ENCODE results near the gene LYRM4. TPM values are rescaled to one million over a fixed set of nuclear protein-coding genes. Genes with fewer than 3 reads are reported as not detected.

LYRM4 gene
- polyA plus RNA-seq, 1 donor = 26.7 TPM

DNA sequence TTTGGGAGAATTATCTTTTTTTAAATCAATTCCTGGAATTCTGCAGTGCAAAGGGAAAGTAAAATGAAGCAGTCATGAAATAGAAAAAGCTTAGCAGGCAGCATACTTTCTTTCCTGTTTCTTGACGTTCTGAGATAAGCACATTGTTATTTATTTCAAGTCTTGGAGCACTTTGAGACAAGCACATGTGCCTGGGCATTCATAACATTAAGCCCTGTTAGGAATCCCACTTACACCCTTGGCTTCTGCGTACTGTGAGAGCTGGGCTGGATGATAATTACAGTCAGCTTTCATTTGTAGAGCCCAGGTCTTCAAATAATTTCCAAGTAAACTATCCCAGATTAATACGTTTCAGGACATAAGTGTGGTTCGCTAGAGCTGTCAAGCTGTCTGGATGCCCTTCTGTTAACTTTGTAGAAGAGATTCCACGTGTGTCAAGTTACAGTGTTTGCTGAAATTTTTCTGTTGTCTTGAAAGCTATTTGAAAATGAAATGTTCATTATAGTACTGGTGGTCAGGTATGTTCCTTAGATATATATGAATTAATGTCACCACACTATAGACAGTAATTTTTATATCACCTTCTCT lies 9.4 kb upstream of the LYRM4 start:
- Histone ChIP-seq H3K4me3 (ENCODE audit: low read length) (no peak overlapping the region), H3K36me3 (ENCODE audit: control insufficient read depth, insufficient read depth, low read length) (no peaks in the 10 kb centered on the region), H3K9me3 (ENCODE audit: control insufficient read depth, low read depth, low read length) (no peaks in the 10 kb centered on the region), H3K27me3 (ENCODE audit: control insufficient read depth, insufficient read depth, low read length) (no peaks in the 10 kb centered on the region), H3K27ac (ENCODE audit: low read length) (no peak overlapping the region), H3K4me1 (ENCODE audit: control insufficient read depth, insufficient read depth, low read length) (no peaks in the 10 kb centered on the region)
- no CpG with 5 or more reads among the region's 5 CpGs for WGBS (ENCODE audit: insufficient coverage, low lambda C conversion rate)
- DNase-seq = no peak

DNA sequence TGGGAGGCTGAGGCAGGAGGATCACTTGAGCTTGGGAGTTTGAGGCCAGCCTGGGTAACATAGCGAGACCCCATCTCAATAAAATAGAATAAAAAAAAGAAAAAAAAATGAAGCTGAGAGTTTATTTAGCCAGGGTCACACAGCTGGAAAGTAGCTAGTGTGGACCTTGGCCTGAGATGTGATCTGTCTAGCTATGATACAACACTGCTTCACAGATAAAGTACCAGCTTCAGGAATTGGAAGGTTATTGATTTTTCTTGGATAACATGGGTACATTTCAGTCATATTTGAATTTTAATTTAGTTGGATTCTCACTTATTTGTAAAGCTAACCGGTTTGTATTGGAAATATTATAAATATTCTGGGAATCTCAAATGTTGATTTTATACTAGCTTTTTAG lies 5.7 kb upstream of the LYRM4 start:
- no peak overlapping the region for H3K4me3 ChIP-seq (ENCODE audit: low read length)
- WGBS (ENCODE audit: insufficient coverage, low lambda C conversion rate) = no CpG with 5 or more reads among the region's 2 CpGs
- H3K27me3 ChIP-seq (ENCODE audit: control insufficient read depth, insufficient read depth, low read length) = no peaks in the 10 kb centered on the region
- no peaks in the 10 kb centered on the region for H3K36me3 ChIP-seq (ENCODE audit: control insufficient read depth, insufficient read depth, low read length)
- H3K9me3 ChIP-seq (ENCODE audit: control insufficient read depth, low read depth, low read length) = no peaks in the 10 kb centered on the region
- H3K4me1 ChIP-seq (ENCODE audit: control insufficient read depth, insufficient read depth, low read length) = no peaks in the 10 kb centered on the region
- H3K27ac ChIP-seq (ENCODE audit: low read length) = no peak overlapping the region
- no peak for DNase-seq

DNA sequence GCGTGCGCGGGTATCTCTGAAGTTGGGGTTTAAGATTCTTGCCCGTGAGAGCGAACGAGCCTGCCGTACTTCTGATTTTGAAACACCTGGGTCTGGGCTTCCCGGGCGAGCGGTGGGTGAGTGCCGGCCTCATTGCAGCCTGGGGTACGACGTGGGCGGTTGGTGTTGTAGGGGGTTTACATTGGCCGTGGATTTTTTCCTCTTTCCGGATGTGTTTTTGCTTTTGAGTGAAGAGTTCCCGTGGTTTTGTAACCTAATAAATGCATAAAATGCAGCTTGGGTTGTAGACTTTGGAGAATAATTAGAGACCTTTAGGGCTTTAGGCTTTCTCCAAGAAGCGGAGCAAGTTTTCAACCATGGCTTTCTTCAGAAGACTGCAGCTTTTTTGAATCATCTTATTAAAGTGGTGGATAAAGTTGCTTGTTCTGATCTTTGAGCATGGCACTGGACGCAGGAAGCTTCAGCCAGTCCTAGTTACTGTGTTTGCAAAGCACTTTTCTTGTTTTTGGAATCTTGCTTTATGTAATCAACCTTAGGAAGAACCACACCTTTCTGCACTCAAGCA lies 877 bp upstream of the LYRM4 start:
- Histone ChIP-seq H3K4me1 (ENCODE audit: control insufficient read depth, insufficient read depth, low read length) (peaks cover 4% of the 10 kb centered on the region), H3K4me3 (ENCODE audit: low read length) (peak overlapping the region; percentile 79), H3K36me3 (ENCODE audit: control insufficient read depth, insufficient read depth, low read length) (no peaks in the 10 kb centered on the region), H3K27me3 (ENCODE audit: control insufficient read depth, insufficient read depth, low read length) (no peaks in the 10 kb centered on the region), H3K27ac (ENCODE audit: low read length) (peak overlapping the region; percentile 98), H3K9me3 (ENCODE audit: control insufficient read depth, low read depth, low read length) (no peaks in the 10 kb centered on the region)
- DNase-seq = no peak
- 7% methylated on average over 2 of the region's 19 CpGs for WGBS (ENCODE audit: insufficient coverage, low lambda C conversion rate)

DNA sequence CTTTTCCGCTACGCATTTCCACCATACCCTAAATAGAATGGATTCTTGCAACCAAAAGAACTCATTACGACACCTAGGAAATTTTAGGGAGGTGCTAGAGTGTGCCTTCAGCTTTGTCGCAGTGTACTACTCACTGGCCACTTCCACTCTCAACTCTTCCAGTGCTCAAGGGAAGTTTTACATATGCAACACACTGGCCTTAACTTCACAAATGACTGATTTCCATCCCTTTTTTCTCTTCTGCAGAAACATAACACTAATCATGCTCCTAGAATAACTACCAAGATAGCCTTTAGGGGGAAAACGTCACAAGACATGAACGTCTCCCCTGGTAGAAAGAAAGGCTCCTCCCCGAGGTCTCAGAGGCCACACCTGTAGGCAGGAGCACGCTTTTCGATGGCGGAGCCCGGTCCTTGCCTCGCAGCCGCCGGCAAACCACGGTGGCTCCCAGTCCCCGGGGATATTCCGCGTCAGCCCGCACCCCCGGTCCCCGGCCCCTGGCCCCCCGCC lies 584 bp downstream of the LYRM4 start:
- WGBS (ENCODE audit: insufficient coverage, low lambda C conversion rate) = 0% methylated on average over 2 of the region's 22 CpGs
- Histone ChIP-seq H3K36me3 (ENCODE audit: control insufficient read depth, insufficient read depth, low read length) (no peaks in the 10 kb centered on the region), H3K4me3 (ENCODE audit: low read length) (peak overlapping the region; percentile 79), H3K4me1 (ENCODE audit: control insufficient read depth, insufficient read depth, low read length) (peaks cover 4% of the 10 kb centered on the region), H3K27me3 (ENCODE audit: control insufficient read depth, insufficient read depth, low read length) (no peaks in the 10 kb centered on the region), H3K9me3 (ENCODE audit: control insufficient read depth, low read depth, low read length) (no peaks in the 10 kb centered on the region), H3K27ac (ENCODE audit: low read length) (peak overlapping the region; percentile 82)
- DNase-seq = peak; percentile 61 to 78

DNA sequence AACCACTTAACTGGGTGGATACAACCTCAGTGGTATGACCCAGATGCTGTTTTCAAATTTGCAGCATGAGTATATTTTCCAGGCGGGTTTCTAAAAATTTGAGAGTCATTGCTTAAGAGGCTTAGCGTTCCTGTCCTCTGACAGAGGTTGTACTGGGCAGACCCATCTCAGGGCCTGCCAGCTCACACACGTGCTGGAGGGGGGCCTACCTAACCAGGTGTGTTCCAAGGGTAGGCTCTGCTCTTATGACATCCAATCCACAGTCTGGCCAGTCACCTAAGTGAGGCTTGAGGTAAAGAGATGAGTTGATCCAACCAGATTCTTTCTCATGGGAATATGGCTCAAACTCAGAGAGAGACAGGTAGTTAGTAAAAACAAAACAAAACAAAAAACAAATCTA lies 1.3 kb downstream of the LYRM4 start:
- peak overlapping the region; percentile 79 for H3K4me3 ChIP-seq (ENCODE audit: low read length)
- no CpG with 5 or more reads among the region's 3 CpGs for WGBS (ENCODE audit: insufficient coverage, low lambda C conversion rate)
- no peaks in the 10 kb centered on the region for H3K27me3 ChIP-seq (ENCODE audit: control insufficient read depth, insufficient read depth, low read length)
- no peaks in the 10 kb centered on the region for H3K36me3 ChIP-seq (ENCODE audit: control insufficient read depth, insufficient read depth, low read length)
- peak in 1 of 2 donors; percentile 10 for DNase-seq
- peak overlapping the region; percentile 82 for H3K27ac ChIP-seq (ENCODE audit: low read length)
- H3K4me1 ChIP-seq (ENCODE audit: control insufficient read depth, insufficient read depth, low read length) = peaks cover 4% of the 10 kb centered on the region
- no peaks in the 10 kb centered on the region for H3K9me3 ChIP-seq (ENCODE audit: control insufficient read depth, low read depth, low read length)

DNA sequence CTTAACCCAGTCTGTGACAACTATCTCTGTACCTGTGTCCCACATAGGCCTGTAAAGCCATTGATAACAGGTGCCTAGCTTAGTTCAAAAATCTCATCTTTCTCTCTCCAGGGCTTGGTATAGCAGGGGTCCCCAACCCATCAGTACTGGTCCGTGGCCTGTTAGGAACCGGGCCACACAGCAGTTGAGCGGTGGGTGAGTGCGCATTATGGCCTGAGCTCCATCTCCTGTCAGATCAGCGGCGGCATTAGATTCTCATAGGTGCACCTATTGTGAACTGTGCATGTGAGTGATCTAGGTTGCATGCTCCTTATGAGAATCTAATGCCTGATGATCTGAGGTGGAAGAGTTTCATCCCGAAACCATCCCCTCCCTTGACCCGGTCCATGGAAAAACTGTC lies 3.4 kb downstream of the LYRM4 start:
- Histone ChIP-seq H3K27me3 (ENCODE audit: control insufficient read depth, insufficient read depth, low read length) (no peaks in the 10 kb centered on the region), H3K36me3 (ENCODE audit: control insufficient read depth, insufficient read depth, low read length) (peaks cover 3% of the 10 kb centered on the region), H3K4me1 (ENCODE audit: control insufficient read depth, insufficient read depth, low read length) (peaks cover 4% of the 10 kb centered on the region), H3K9me3 (ENCODE audit: control insufficient read depth, low read depth, low read length) (no peaks in the 10 kb centered on the region), H3K27ac (ENCODE audit: low read length) (no peak overlapping the region), H3K4me3 (ENCODE audit: low read length) (no peak overlapping the region)
- WGBS (ENCODE audit: insufficient coverage, low lambda C conversion rate) = no CpG with 5 or more reads among the region's 8 CpGs
- no peak for DNase-seq

DNA sequence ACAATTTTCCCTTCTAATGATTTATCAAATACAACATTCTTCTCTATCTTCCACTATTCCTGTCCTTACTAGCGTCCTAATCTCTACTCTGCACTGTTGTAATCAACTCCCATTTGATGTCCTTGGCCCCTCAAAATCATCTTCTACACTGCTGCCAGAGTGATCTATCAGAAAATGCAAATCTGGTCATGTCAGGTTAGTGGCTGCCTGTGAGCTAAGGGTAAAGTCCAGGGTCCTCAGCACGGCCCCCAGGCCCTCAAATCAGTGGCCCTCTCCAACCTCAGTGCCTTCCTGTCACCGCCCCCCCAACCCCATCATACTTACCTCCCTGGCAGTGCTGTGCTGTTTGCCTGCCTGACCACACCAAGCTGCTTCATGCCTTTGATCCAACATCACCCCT lies 3.8 kb downstream of the LYRM4 start:
- Histone ChIP-seq H3K4me1 (ENCODE audit: control insufficient read depth, insufficient read depth, low read length) (peaks cover 4% of the 10 kb centered on the region), H3K9me3 (ENCODE audit: control insufficient read depth, low read depth, low read length) (no peaks in the 10 kb centered on the region), H3K36me3 (ENCODE audit: control insufficient read depth, insufficient read depth, low read length) (peaks cover 3% of the 10 kb centered on the region), H3K4me3 (ENCODE audit: low read length) (no peak overlapping the region), H3K27ac (ENCODE audit: low read length) (no peak overlapping the region), H3K27me3 (ENCODE audit: control insufficient read depth, insufficient read depth, low read length) (no peaks in the 10 kb centered on the region)
- 50% methylated on average over 1 of the region's 3 CpGs for WGBS (ENCODE audit: insufficient coverage, low lambda C conversion rate)
- no peak for DNase-seq

DNA sequence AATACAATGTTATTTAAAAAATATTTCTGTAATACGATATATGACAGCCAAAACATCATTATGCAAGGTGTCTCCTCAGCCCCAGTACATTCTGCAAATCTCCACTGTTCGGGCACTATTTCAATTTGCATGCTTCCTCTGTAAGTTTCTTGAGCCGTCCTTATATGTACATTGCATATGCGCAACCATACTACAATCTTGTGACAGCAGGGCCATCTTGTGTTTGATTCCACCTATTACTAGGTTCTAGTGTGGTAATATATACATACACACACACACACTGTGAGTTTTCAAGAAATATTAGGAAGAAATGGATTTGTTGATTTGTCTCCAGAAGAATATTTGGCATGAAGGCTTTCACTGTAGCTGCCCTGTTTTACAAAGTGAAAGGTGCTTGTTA lies 9.8 kb downstream of the LYRM4 start:
- Histone ChIP-seq H3K27ac (ENCODE audit: low read length) (no peak overlapping the region), H3K4me1 (ENCODE audit: control insufficient read depth, insufficient read depth, low read length) (no peaks in the 10 kb centered on the region), H3K27me3 (ENCODE audit: control insufficient read depth, insufficient read depth, low read length) (no peaks in the 10 kb centered on the region), H3K9me3 (ENCODE audit: control insufficient read depth, low read depth, low read length) (no peaks in the 10 kb centered on the region), H3K36me3 (ENCODE audit: control insufficient read depth, insufficient read depth, low read length) (peaks cover 3% of the 10 kb centered on the region), H3K4me3 (ENCODE audit: low read length) (no peak overlapping the region)
- no CpG with 5 or more reads among the region's 4 CpGs for WGBS (ENCODE audit: insufficient coverage, low lambda C conversion rate)
- DNase-seq = no peak

DNA sequence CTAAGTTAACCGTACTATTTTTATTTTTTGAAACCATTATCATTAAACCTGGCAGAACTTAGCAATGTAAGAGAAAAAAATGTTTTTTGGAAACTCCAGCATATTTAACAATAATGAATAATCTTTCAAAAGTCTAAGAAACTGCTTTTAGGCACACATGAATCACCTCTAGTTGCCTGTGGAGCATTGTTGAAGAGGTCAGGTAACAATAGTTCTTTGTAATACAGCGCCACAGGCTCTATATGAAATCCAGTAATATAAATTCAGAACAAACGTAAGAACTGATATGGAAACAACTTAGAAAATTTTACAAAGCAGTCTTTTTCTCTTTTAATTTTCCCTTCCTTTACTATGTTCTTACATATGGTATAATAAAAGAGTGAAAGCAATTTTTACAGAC lies 10.3 kb downstream of the LYRM4 start:
- no peak for DNase-seq
- Histone ChIP-seq H3K27ac (ENCODE audit: low read length) (no peak overlapping the region), H3K4me1 (ENCODE audit: control insufficient read depth, insufficient read depth, low read length) (no peaks in the 10 kb centered on the region), H3K9me3 (ENCODE audit: control insufficient read depth, low read depth, low read length) (no peaks in the 10 kb centered on the region), H3K27me3 (ENCODE audit: control insufficient read depth, insufficient read depth, low read length) (no peaks in the 10 kb centered on the region), H3K36me3 (ENCODE audit: control insufficient read depth, insufficient read depth, low read length) (peaks cover 3% of the 10 kb centered on the region), H3K4me3 (ENCODE audit: low read length) (no peak overlapping the region)
- 100% methylated on average over 2 of the region's 3 CpGs for WGBS (ENCODE audit: insufficient coverage, low lambda C conversion rate)

DNA sequence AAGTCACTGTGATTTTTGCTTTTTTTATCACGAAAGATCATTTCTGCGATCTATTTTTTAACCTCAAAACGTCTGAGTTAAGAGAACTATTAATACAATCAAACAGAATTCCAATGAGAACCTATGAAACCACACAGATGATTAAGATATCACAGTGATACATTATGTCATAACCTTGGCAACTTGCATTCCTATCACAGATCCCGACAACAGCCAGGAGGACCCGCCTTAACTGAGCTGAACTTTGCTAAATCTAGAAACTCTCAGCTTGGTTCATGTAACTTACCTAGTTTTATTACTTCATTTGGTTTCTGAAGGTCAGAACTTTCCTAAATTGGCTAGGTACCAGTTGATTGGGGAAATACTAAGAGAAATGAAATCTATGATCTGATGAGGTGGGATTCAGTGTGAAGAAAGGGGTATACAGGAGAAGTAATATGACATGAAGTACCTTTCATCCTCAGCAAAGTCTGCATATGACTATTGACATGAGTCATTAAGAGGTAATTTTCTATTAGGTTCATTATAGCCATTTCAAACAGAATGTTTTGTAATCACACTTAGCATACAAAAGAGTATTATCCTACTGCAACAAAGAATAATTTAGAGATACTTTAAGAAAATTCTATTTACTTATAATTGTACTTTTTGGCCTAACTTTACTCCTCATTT lies 11.2 kb downstream of the LYRM4 start:
- no peaks in the 10 kb centered on the region for H3K27me3 ChIP-seq (ENCODE audit: control insufficient read depth, insufficient read depth, low read length)
- H3K27ac ChIP-seq (ENCODE audit: low read length) = no peak overlapping the region
- no CpG with 5 or more reads among the region's 5 CpGs for WGBS (ENCODE audit: insufficient coverage, low lambda C conversion rate)
- H3K9me3 ChIP-seq (ENCODE audit: control insufficient read depth, low read depth, low read length) = no peaks in the 10 kb centered on the region
- H3K4me1 ChIP-seq (ENCODE audit: control insufficient read depth, insufficient read depth, low read length) = no peaks in the 10 kb centered on the region
- no peak for DNase-seq
- peaks cover 5% of the 10 kb centered on the region for H3K36me3 ChIP-seq (ENCODE audit: control insufficient read depth, insufficient read depth, low read length)
- H3K4me3 ChIP-seq (ENCODE audit: low read length) = no peak overlapping the region

Measured in large intestine (tissue), 3 donors.